ENCODE measurements around the gene FBXO28.

FBXO28 gene

DNA sequence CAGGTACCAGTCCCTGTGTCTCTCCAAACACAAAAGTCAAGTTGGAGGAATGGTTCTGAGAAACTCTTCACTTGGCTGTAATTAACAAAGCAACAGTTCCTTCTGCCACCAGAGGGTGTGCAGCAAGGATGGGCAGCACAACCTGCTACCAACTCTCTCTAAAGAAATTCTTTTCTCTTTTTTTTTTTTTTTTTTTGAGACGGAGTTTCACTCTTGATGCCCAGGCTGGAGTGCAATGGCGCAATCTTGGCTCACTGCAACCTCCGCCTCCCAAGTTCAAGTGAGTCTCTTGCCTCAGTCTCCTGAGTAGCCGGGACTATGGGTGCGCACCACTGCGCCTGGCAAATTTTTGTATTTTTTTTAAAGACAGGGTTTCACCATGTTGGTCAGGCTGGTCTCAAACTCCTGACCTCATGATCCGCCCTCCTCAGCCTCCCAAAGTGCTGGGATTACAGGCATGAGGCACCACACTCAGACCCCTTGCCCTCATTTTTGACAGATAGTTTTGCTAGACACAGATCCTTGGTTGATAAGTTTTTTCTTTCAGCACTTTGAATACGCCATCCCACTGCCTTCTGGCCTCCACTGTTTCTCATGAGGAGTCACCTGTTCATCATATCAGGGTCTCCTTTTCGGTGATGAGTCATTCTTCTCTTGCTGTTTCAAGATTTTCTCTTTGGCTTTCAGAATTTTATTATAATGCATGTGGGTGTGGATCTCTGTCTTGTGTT lies 57.0 kb downstream of the FBXO28 start:
- H3K27ac ChIP-seq (ENCODE audit: low read depth, low read length) = no peak overlapping the region
- H3K4me2 ChIP-seq (ENCODE audit: low read length) = no peak overlapping the region
- no peak overlapping the region for H3K14ac ChIP-seq (ENCODE audit: low read length)
- no peak overlapping the region for H3K18ac ChIP-seq (ENCODE audit: low read length)
- H2BK12ac ChIP-seq (ENCODE audit: low read length) = no peak overlapping the region
- no peak overlapping the region for H3K4ac ChIP-seq (ENCODE audit: low read depth, low read length)
- no peak overlapping the region for H2AFZ ChIP-seq (ENCODE audit: insufficient read depth, low read length, poor library complexity)
- no peak overlapping the region for H2AK5ac ChIP-seq (ENCODE audit: low read length)
- WGBS (ENCODE audit: extremely low coverage, insufficient coverage, insufficient read length) = no CpG with 5 or more reads among the region's 9 CpGs
- H4K8ac ChIP-seq (ENCODE audit: low read depth, low read length) = no peak overlapping the region
- H2BK5ac ChIP-seq (ENCODE audit: low read depth, low read length, poor library complexity) = no peak overlapping the region
- H2BK120ac ChIP-seq (ENCODE audit: insufficient read depth, low read length, poor library complexity) = no peak overlapping the region
- no peaks in the 10 kb centered on the region for H3K27me3 ChIP-seq (ENCODE audit: insufficient read depth, low read length)
- DNase-seq = peak; percentile 32 to 67
- H4K12ac ChIP-seq (ENCODE audit: low read depth, low read length) = no peak overlapping the region
- H3K9ac ChIP-seq (ENCODE audit: low read length) = no peak overlapping the region
- H4K91ac ChIP-seq (ENCODE audit: low read depth, low read length) = no peak overlapping the region
- no peak overlapping the region for H3K23ac ChIP-seq (ENCODE audit: low read length)
- no peak overlapping the region for H3K4me3 ChIP-seq (ENCODE audit: low read depth, low read length)
- no peaks in the 10 kb centered on the region for H3K36me3 ChIP-seq (ENCODE audit: control insufficient read depth in 1 of 2, insufficient read depth in 2 of 2, low read length in 2 of 2)
- H3K79me2 ChIP-seq (ENCODE audit: control insufficient read depth, insufficient read depth, low read length, poor library complexity) = no peaks in the 10 kb centered on the region
- H3K79me1 ChIP-seq (ENCODE audit: low read length) = peaks cover 4% of the 10 kb centered on the region
- H3K4me1 ChIP-seq (ENCODE audit: control insufficient read depth in 1 of 2, insufficient read depth in 2 of 2, low read length in 2 of 2) = peaks cover 5 to 8% of the 10 kb centered on the region in 2 experiments
- no peaks in the 10 kb centered on the region for H3K9me3 ChIP-seq (ENCODE audit: insufficient read depth, low read depth, low read length)

- no peak overlapping the region for H3K23ac ChIP-seq (ENCODE audit: low read length)
- peaks cover 5 to 8% of the 10 kb centered on the region in 2 experiments for H3K4me1 ChIP-seq (ENCODE audit: control insufficient read depth in 1 of 2, insufficient read depth in 2 of 2, low read length in 2 of 2)
- no peak overlapping the region for H3K4me2 ChIP-seq (ENCODE audit: low read length)
- H3K79me1 ChIP-seq (ENCODE audit: low read length) = peaks cover 4% of the 10 kb centered on the region
- H3K4me3 ChIP-seq (ENCODE audit: low read depth, low read length) = no peak overlapping the region
- no peak for DNase-seq
- no peak overlapping the region for H2BK12ac ChIP-seq (ENCODE audit: low read length)
- no peak overlapping the region for H4K91ac ChIP-seq (ENCODE audit: low read depth, low read length)
- H3K79me2 ChIP-seq (ENCODE audit: control insufficient read depth, insufficient read depth, low read length, poor library complexity) = no peaks in the 10 kb centered on the region
- no peak overlapping the region for H3K18ac ChIP-seq (ENCODE audit: low read length)
- H3K9ac ChIP-seq (ENCODE audit: low read length) = no peak overlapping the region
- H2AK5ac ChIP-seq (ENCODE audit: low read length) = no peak overlapping the region
- no peaks in the 10 kb centered on the region for H3K36me3 ChIP-seq (ENCODE audit: control insufficient read depth in 1 of 2, insufficient read depth in 2 of 2, low read length in 2 of 2)
- H2BK5ac ChIP-seq (ENCODE audit: low read depth, low read length, poor library complexity) = no peak overlapping the region
- no peak overlapping the region for H4K8ac ChIP-seq (ENCODE audit: low read depth, low read length)
- H3K4ac ChIP-seq (ENCODE audit: low read depth, low read length) = no peak overlapping the region
- H3K27ac ChIP-seq (ENCODE audit: low read depth, low read length) = no peak overlapping the region
- no peak overlapping the region for H4K12ac ChIP-seq (ENCODE audit: low read depth, low read length)
- no peaks in the 10 kb centered on the region for H3K27me3 ChIP-seq (ENCODE audit: insufficient read depth, low read length)
- H3K14ac ChIP-seq (ENCODE audit: low read length) = no peak overlapping the region
- WGBS (ENCODE audit: extremely low coverage, insufficient coverage, insufficient read length) = 98% methylated on average over 1 of the region's 3 CpGs
- H2BK120ac ChIP-seq (ENCODE audit: insufficient read depth, low read length, poor library complexity) = no peak overlapping the region
- no peaks in the 10 kb centered on the region for H3K9me3 ChIP-seq (ENCODE audit: insufficient read depth, low read depth, low read length)
- no peak overlapping the region for H2AFZ ChIP-seq (ENCODE audit: insufficient read depth, low read length, poor library complexity)
These were observed 58.3 kb downstream of the FBXO28 start for GRCh38 chr1:224172229-224172628.

- Histone ChIP-seq H3K4me3 (ENCODE audit: low read depth, low read length) (no peak overlapping the region), H3K27me3 (ENCODE audit: insufficient read depth, low read length) (no peaks in the 10 kb centered on the region), H3K27ac (ENCODE audit: low read depth, low read length) (no peak overlapping the region), H3K9me3 (ENCODE audit: insufficient read depth, low read depth, low read length) (no peaks in the 10 kb centered on the region), H3K4me2 (ENCODE audit: low read length) (no peak overlapping the region), H3K4ac (ENCODE audit: low read depth, low read length) (no peak overlapping the region), H3K36me3 (ENCODE audit: control insufficient read depth in 1 of 2, insufficient read depth in 2 of 2, low read length in 2 of 2) (no peaks in the 10 kb centered on the region), H4K91ac (ENCODE audit: low read depth, low read length) (no peak overlapping the region), H4K12ac (ENCODE audit: low read depth, low read length) (no peak overlapping the region), H3K18ac (ENCODE audit: low read length) (no peak overlapping the region), H3K23ac (ENCODE audit: low read length) (no peak overlapping the region), H2BK120ac (ENCODE audit: insufficient read depth, low read length, poor library complexity) (no peak overlapping the region), H3K4me1 (ENCODE audit: control insufficient read depth in 1 of 2, insufficient read depth in 2 of 2, low read length in 2 of 2) (peaks cover 5 to 8% of the 10 kb centered on the region in 2 experiments), H3K79me2 (ENCODE audit: control insufficient read depth, insufficient read depth, low read length, poor library complexity) (no peaks in the 10 kb centered on the region), H2AFZ (ENCODE audit: insufficient read depth, low read length, poor library complexity) (no peak overlapping the region), H2BK5ac (ENCODE audit: low read depth, low read length, poor library complexity) (no peak overlapping the region), H2BK12ac (ENCODE audit: low read length) (no peak overlapping the region), H3K14ac (ENCODE audit: low read length) (no peak overlapping the region), H4K8ac (ENCODE audit: low read depth, low read length) (no peak overlapping the region), H3K79me1 (ENCODE audit: low read length) (peaks cover 4% of the 10 kb centered on the region), H2AK5ac (ENCODE audit: low read length) (no peak overlapping the region), H3K9ac (ENCODE audit: low read length) (no peak overlapping the region)
- WGBS (ENCODE audit: extremely low coverage, insufficient coverage, insufficient read length) = no CpG with 5 or more reads among the region's 5 CpGs
- no peak for DNase-seq
These were observed 59.6 kb downstream of the FBXO28 start for GRCh38 chr1:224173523-224173922.

DNA sequence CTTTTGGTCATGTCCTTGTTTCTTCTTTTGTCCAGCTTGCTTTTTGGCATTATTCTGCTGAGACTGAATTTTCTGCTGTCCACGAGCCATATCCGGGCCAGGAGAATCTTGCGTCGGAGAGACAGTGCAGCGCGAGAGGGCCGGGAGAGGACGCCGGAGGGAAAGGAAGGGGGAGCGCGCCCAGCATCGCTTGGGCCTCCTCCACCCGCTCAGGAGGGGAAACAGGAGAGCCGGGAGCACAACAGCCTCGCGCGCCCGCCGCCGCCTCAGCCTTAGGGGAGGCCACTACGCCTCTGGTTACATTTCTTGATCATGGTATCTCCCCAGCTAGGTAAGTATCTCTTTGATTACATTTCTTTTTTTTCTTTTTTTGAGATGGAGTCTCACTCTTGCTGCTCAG lies 61.7 kb downstream of the FBXO28 start:
- H3K36me3 ChIP-seq (ENCODE audit: control insufficient read depth in 1 of 2, insufficient read depth in 2 of 2, low read length in 2 of 2) = no peaks in the 10 kb centered on the region
- no peak overlapping the region for H3K14ac ChIP-seq (ENCODE audit: low read length)
- peak; percentile 18 to 43 for DNase-seq
- no peak overlapping the region for H2BK12ac ChIP-seq (ENCODE audit: low read length)
- H3K79me2 ChIP-seq (ENCODE audit: control insufficient read depth, insufficient read depth, low read length, poor library complexity) = no peaks in the 10 kb centered on the region
- no peak overlapping the region for H3K4me2 ChIP-seq (ENCODE audit: low read length)
- no peak overlapping the region for H3K9ac ChIP-seq (ENCODE audit: low read length)
- H3K18ac ChIP-seq (ENCODE audit: low read length) = no peak overlapping the region
- H2BK5ac ChIP-seq (ENCODE audit: low read depth, low read length, poor library complexity) = no peak overlapping the region
- no peak overlapping the region for H3K27ac ChIP-seq (ENCODE audit: low read depth, low read length)
- H2AK5ac ChIP-seq (ENCODE audit: low read length) = no peak overlapping the region
- H3K23ac ChIP-seq (ENCODE audit: low read length) = no peak overlapping the region
- no peaks in the 10 kb centered on the region for H3K9me3 ChIP-seq (ENCODE audit: insufficient read depth, low read depth, low read length)
- peaks cover under 1% of the 10 kb centered on the region for H3K79me1 ChIP-seq (ENCODE audit: low read length)
- no peak overlapping the region for H4K8ac ChIP-seq (ENCODE audit: low read depth, low read length)
- H3K4me1 ChIP-seq (ENCODE audit: control insufficient read depth in 1 of 2, insufficient read depth in 2 of 2, low read length in 2 of 2) = peaks cover 0 to 2% of the 10 kb centered on the region in 2 experiments
- WGBS (ENCODE audit: extremely low coverage, insufficient coverage, insufficient read length) = no CpG with 5 or more reads among the region's 21 CpGs
- no peak overlapping the region for H4K12ac ChIP-seq (ENCODE audit: low read depth, low read length)
- no peak overlapping the region for H3K4me3 ChIP-seq (ENCODE audit: low read depth, low read length)
- no peaks in the 10 kb centered on the region for H3K27me3 ChIP-seq (ENCODE audit: insufficient read depth, low read length)
- no peak overlapping the region for H2AFZ ChIP-seq (ENCODE audit: insufficient read depth, low read length, poor library complexity)
- no peak overlapping the region for H4K91ac ChIP-seq (ENCODE audit: low read depth, low read length)
- no peak overlapping the region for H3K4ac ChIP-seq (ENCODE audit: low read depth, low read length)
- H2BK120ac ChIP-seq (ENCODE audit: insufficient read depth, low read length, poor library complexity) = no peak overlapping the region
